ENCODE data around the gene TIE1. TPM values are rescaled to one million over a fixed set of nuclear protein-coding genes. Genes with fewer than 3 reads are reported as not detected.

Gene TIE1
- total RNA-seq, 2 donors from 2014 or later, result 5.1 to 7.6 TPM

DNA sequence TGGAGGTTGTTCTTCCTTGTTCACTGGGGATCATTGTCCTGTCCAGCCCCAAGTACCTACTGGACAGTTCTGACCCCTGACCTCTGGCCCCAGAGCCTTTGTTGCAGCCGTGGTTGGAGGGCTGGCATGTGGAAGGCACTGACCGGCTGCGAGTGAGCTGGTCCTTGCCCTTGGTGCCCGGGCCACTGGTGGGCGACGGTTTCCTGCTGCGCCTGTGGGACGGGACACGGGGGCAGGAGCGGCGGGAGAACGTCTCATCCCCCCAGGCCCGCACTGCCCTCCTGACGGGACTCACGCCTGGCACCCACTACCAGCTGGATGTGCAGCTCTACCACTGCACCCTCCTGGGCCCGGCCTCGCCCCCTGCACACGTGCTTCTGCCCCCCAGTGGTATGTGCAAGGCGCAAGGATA is 11.4 kb downstream of the TIE1 start:
- intact Hi-C loops (cut with DNase I), result no loop called here
- no peak overlapping the region for H3K9ac ChIP-seq (ENCODE audit: low read depth in 2 of 2, low read length in 2 of 2)
- DNase-seq, result no peak
- no peak overlapping the region for H3K4me3 ChIP-seq
- no peak overlapping the region for H3K27ac ChIP-seq
- TF ChIP-seq, protein P1, sequence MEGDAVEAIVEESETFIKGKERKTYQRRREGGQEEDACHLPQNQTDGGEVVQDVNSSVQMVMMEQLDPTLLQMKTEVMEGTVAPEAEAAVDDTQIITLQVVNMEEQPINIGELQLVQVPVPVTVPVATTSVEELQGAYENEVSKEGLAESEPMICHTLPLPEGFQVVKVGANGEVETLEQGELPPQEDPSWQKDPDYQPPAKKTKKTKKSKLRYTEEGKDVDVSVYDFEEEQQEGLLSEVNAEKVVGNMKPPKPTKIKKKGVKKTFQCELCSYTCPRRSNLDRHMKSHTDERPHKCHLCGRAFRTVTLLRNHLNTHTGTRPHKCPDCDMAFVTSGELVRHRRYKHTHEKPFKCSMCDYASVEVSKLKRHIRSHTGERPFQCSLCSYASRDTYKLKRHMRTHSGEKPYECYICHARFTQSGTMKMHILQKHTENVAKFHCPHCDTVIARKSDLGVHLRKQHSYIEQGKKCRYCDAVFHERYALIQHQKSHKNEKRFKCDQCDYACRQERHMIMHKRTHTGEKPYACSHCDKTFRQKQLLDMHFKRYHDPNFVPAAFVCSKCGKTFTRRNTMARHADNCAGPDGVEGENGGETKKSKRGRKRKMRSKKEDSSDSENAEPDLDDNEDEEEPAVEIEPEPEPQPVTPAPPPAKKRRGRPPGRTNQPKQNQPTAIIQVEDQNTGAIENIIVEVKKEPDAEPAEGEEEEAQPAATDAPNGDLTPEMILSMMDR (IDR thresholded peaks at IDR 0.05), result no peak
- H3K9me3 ChIP-seq, result no peaks in the 10 kb centered on the region
- no peaks in the 10 kb centered on the region for H3K36me3 ChIP-seq
- H3K27me3 ChIP-seq, result no peaks in the 10 kb centered on the region
- no peaks in the 10 kb centered on the region for H3K4me1 ChIP-seq

DNA sequence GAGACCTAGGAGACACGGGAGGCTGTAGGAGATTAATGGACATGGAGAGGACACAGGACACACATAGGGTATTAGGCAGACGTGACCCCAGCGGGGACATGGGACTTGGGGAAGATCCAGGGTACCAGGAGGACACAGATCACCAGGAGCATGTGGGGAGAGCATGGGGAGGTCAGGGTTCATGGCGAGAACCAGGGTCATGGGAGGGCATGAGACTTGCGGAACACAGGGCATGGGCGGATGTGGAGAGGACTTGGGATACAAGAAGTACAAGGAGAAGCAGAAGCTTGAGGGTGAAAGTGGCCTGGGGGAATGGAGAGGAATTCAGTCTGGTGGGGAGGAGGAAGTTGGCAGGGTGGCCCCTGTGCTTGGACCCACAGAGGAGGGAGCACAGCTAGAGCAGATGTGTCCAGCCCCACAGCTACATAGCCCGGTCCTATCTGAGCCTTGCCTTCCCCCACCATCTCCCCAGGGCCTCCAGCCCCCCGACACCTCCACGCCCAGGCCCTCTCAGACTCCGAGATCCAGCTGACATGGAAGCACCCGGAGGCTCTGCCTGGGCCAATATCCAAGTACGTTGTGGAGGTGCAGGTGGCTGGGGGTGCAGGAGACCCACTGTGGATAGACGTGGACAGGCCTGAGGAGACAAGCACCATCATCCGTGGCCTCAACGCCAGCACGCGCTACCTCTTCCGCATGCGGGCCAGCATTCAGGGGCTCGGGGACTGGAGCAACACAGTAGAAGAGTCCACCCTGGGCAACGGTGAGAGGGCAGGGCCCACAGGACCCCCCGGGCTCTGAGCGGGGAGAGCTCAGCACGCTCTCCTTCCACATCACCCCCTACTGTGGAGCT is 12.1 kb downstream of the TIE1 start:
- DNase-seq, result no peak
- TF ChIP-seq, protein P1 (IDR thresholded peaks at IDR 0.05), result no peak
- intact Hi-C loops (cut with DNase I), result no loop called here

DNA sequence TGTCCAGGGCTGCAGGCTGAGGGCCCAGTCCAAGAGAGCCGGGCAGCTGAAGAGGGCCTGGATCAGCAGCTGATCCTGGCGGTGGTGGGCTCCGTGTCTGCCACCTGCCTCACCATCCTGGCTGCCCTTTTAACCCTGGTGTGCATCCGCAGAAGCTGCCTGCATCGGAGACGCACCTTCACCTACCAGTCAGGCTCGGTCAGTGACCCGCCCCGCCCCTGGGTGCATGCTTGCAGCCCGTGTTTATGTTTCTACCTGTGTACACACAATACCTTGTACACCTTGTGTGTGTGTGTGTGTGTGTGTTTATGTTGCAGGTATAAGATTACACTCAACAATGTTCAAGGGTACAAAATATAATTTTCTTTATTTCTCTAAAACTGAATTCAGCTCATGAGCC is 13.0 kb downstream of the TIE1 start:
- peak; percentile 68 for DNase-seq
- no peaks in the 10 kb centered on the region for H3K36me3 ChIP-seq

More for the DNA sequence above, 12.1 kb downstream of the TIE1 start:
- Histone ChIP-seq H3K9me3 (no peaks in the 10 kb centered on the region), H3K27ac (no peak overlapping the region), H3K27me3 (no peaks in the 10 kb centered on the region), H3K9ac (ENCODE audit: low read depth in 2 of 2, low read length in 2 of 2) (no peak overlapping the region), H3K4me3 (no peak overlapping the region), H3K4me1 (no peaks in the 10 kb centered on the region), H3K36me3 (no peaks in the 10 kb centered on the region)

DNA sequence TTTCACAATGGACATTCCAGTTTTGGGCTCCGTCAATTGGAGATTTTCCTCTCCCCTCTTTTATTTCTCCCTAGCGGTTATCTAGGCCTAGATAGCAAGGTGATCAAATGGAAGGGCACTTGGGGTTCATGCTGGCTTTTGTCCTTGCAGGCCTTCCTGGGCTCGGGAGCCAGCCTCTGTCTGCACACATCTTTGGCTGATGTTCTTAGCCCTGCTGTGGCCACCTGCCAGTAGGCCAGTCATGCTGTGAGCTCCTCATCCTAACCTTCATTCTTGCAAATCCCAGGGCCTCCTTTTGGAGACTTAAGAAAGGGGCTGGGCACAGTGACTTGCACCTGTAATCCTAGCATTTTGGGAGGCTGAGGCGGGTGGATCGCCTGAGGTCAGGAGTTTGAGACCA is 13.5 kb downstream of the TIE1 start:
- intact Hi-C loops (cut with DNase I), result no loop called here
- no peaks in the 10 kb centered on the region for H3K9me3 ChIP-seq
- no peak overlapping the region for H3K27ac ChIP-seq
- TF ChIP-seq, protein P1 (IDR thresholded peaks at IDR 0.05), result no peak
- H3K27me3 ChIP-seq, result no peaks in the 10 kb centered on the region
- H3K36me3 ChIP-seq, result no peaks in the 10 kb centered on the region
- no peaks in the 10 kb centered on the region for H3K4me1 ChIP-seq
- no peak for DNase-seq
- no peak overlapping the region for H3K9ac ChIP-seq (ENCODE audit: low read depth in 2 of 2, low read length in 2 of 2)
- no peak overlapping the region for H3K4me3 ChIP-seq

More for the DNA sequence above, 13.0 kb downstream of the TIE1 start:
- H3K4me3 ChIP-seq, result no peak overlapping the region
- H3K27ac ChIP-seq, result no peak overlapping the region
- intact Hi-C loops (cut with DNase I), result no loop called here
- H3K27me3 ChIP-seq, result no peaks in the 10 kb centered on the region
- TF ChIP-seq, protein P1 (IDR thresholded peaks at IDR 0.05), result no peak
- H3K9ac ChIP-seq (ENCODE audit: low read depth in 2 of 2, low read length in 2 of 2), result no peak overlapping the region
- H3K9me3 ChIP-seq, result no peaks in the 10 kb centered on the region
- H3K4me1 ChIP-seq, result no peaks in the 10 kb centered on the region

DNA sequence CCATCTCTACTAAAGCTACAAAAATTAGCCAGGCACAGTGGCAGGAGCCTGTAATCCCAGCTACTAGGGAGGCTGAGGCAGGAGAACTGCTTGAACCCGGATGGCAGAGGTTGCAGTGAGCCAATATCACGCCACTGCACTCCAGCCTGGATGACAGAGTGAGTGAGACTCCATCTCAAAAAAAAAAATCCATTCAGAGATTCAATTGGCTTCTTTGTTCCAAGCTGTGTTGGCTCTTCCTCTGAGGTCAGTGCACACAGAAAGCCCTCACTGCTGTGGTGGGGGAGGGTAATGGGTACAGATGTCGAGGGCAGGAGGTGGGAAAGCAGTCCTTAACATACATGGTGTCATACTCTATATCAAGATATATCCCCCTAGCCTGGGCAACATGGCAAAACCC is 14.7 kb downstream of the TIE1 start:
- no peaks in the 10 kb centered on the region for H3K4me1 ChIP-seq
- H3K36me3 ChIP-seq, result no peaks in the 10 kb centered on the region
- H3K27me3 ChIP-seq, result no peaks in the 10 kb centered on the region
- DNase-seq, result no peak
- no peak overlapping the region for H3K27ac ChIP-seq
- intact Hi-C loops (cut with DNase I), result no loop called here
- TF ChIP-seq, protein P1 (IDR thresholded peaks at IDR 0.05), result no peak
- no peak overlapping the region for H3K9ac ChIP-seq (ENCODE audit: low read depth in 2 of 2, low read length in 2 of 2)
- no peak overlapping the region for H3K4me3 ChIP-seq
- no peaks in the 10 kb centered on the region for H3K9me3 ChIP-seq

Measured in colonic mucosa (tissue), 4 donors.